GM12878 (cell line): ENCODE results near the gene EPB41L2. TPM values are rescaled to one million over a fixed set of nuclear protein-coding genes. Genes with fewer than 3 reads are reported as not detected.

ENCODE experiments used
- ATAC-seq: fragments of 200-7000 bp; cut with Tn5 transposase; 3 replicates; pipeline ENCODE4 v1.9.1; 2020; ENCODE audit warnings: mild to moderate bottlenecking, moderate library complexity
- BruUV-seq: library from RNA; stranded (reverse); fragments of 400-500 nt; replicated peaks from 2 replicates; lab custom pipeline; 2021; lab: Mats Ljungman, UMichigan
- CTCF ChIA-PET: fragments of 300-600 bp; sonication (Branson Sonifier 250); formaldehyde crosslinking; extraction: SDS; loops from one replicate; lab custom pipeline; 2021; ENCODE audit warnings: inconsistent platforms; lab: Yijun Ruan, JAX
- POLR2A ChIA-PET: fragments of 350-600 bp; formaldehyde crosslinking; extraction: SDS; loops from one replicate; lab custom pipeline; 2021; ENCODE audit warnings: inconsistent platforms; lab: Charles Lee
- RAD21 ChIA-PET: fragments of 300-600 bp; sonication (Branson Sonifier 250); formaldehyde crosslinking; loops from one replicate; lab custom pipeline; 2023; ENCODE audit warnings: antibody characterized with exemption; ENCODE audit not compliant: unreplicated experiment; lab: Charles Lee
- SMC1A ChIA-PET: fragments of 300-600 bp; sonication (Branson Sonifier 250); formaldehyde crosslinking; loops from one replicate; lab custom pipeline; 2023; ENCODE audit not compliant: unreplicated experiment, uncharacterized antibody; lab: Charles Lee
- DNase-seq: peaks from one replicate; pipeline ENCODE4 v3.0.0-alpha.2; 2011; ENCODE audit warnings: low read depth, low spot score
- FAIRE-seq: peaks from 3 replicates; lab custom pipeline; 2011; peaks lifted over from hg19 to GRCh38; lab: Jason Lieb, UNC
- H2AFZ ChIP-seq: 2 replicates; pipeline ENCODE4 v1.6.0; 2011; ENCODE audit warnings: low read depth, low read length, control low read depth; ENCODE audit not compliant: control insufficient read depth
- H3K27ac ChIP-seq: 2 replicates; pipeline ENCODE4 v1.5.1; 2011; ENCODE audit warnings: control low read depth; ENCODE audit not compliant: control insufficient read depth, insufficient read depth
- H3K27me3 ChIP-seq, 2 experiments: replicated peaks in 1 of 2; 2 replicates each; pipeline versions ENCODE4 v1.6.0 to v1.6.1; 2011; ENCODE audit warnings: low read length in 1 of 2; ENCODE audit not compliant: control insufficient read depth in 2 of 2, insufficient read depth in 2 of 2
- H3K36me3 ChIP-seq, 2 experiments: 2 replicates each; pipeline ENCODE4 v1.5.1; 2011; ENCODE audit warnings: low read length in 1 of 2; ENCODE audit not compliant: control insufficient read depth in 2 of 2, insufficient read depth in 2 of 2
- H3K4me1 ChIP-seq: 2 replicates; pipeline ENCODE4 v1.6.1; 2011; ENCODE audit warnings: mild to moderate bottlenecking, low read length, moderate library complexity, mixed read lengths; ENCODE audit not compliant: control insufficient read depth, insufficient read depth
- H3K4me2 ChIP-seq: 2 replicates; pipeline ENCODE4 v1.6.0; 2011; ENCODE audit warnings: control low read depth; ENCODE audit not compliant: control insufficient read depth, insufficient read depth
- H3K4me3 ChIP-seq: fragments of 200-600 bp; sonication (generic); 2 replicates; pipeline ENCODE4 v1.5.1; 2016
- H3K79me2 ChIP-seq: 2 replicates; pipeline ENCODE4 v1.6.0; 2011; ENCODE audit warnings: low read length; ENCODE audit not compliant: control insufficient read depth, insufficient read depth
- H3K9ac ChIP-seq: 2 replicates; pipeline ENCODE4 v1.8.0; 2011; ENCODE audit warnings: low read length, control low read depth, mixed read lengths; ENCODE audit not compliant: control insufficient read depth, insufficient read depth
- H3K9me3 ChIP-seq: replicated peaks from 3 replicates; pipeline ENCODE4 v1.5.1; 2011; ENCODE audit warnings: mild to moderate bottlenecking, low read length; ENCODE audit not compliant: control insufficient read depth, insufficient read depth
- H4K20me1 ChIP-seq: 2 replicates; pipeline ENCODE4 v1.6.0; 2011; ENCODE audit not compliant: control insufficient read depth, insufficient read depth
- ASH2L ChIP-seq: fragments of 300-600, 200-600 bp; sonication (generic); IDR thresholded peaks from 2 replicates; pipeline ENCODE4 v1.6.1; 2017; ENCODE audit warnings: low read depth, mild to moderate bottlenecking, borderline replicate concordance
- CEBPB ChIP-seq, 2 experiments: fragments of 150-350 bp in 1 of 2; IDR thresholded peaks; 2 replicates each; pipeline ENCODE4 v1.6.1; 2012 to 2014; ENCODE audit warnings: low read depth in 2 of 2, low read length in 2 of 2, borderline replicate concordance in 1 of 2, inconsistent platforms in 1 of 2
- E2F8 ChIP-seq: fragments of 450-650 bp; IDR thresholded peaks from 2 replicates; pipeline ENCODE4 v1.6.1; 2018; ENCODE audit warnings: mild to moderate bottlenecking, low read depth, moderate library complexity; ENCODE audit not compliant: partially characterized antibody
- E4F1 ChIP-seq: fragments of 450-650 bp; IDR thresholded peaks from 2 replicates; pipeline ENCODE4 v1.6.1; 2018; ENCODE audit warnings: borderline replicate concordance, mild to moderate bottlenecking; ENCODE audit not compliant: partially characterized antibody
- PBX3 ChIP-seq: IDR thresholded peaks from 2 replicates; pipeline ENCODE4 v1.6.1; 2011; ENCODE audit warnings: mild to moderate bottlenecking, low read depth, low read length, moderate library complexity; ENCODE audit not compliant: insufficient replicate concordance
- RFX5 ChIP-seq: IDR thresholded peaks from 2 replicates; pipeline ENCODE4 v1.6.1; 2011; ENCODE audit warnings: low read depth, low read length, improper control_type of control experiment
- SKIL ChIP-seq: fragments of 450-650 bp; IDR thresholded peaks from 2 replicates; pipeline ENCODE4 v1.6.1; 2017; ENCODE audit warnings: mild to moderate bottlenecking, low read depth, inconsistent platforms; ENCODE audit not compliant: poor library complexity, severe bottlenecking
- WGBS: methylation state at CpG from one replicate; pipeline ENCODE4 v1.1.6; 2016; ENCODE audit warnings: low lambda C conversion rate; ENCODE audit not compliant: insufficient replicate concordance, insufficient coverage; ENCODE audit errors: missing lambda C conversion rate; 5-methylcytosine and 5-hydroxymethylcytosine counted together
- in situ Hi-C: fragments of 300-500 bp; cut with MboI; formaldehyde crosslinking; loops from 9 replicates; pipeline ENCODE4 v1.14.3; 2018; ENCODE audit warnings: mixed read lengths
- intact Hi-C: fragments of 100-400 bp; cut with micrococcal nuclease; formaldehyde crosslinking; loops from one replicate; pipeline ENCODE4 v1.14.2; 2022; ENCODE audit not compliant: unreplicated experiment
- polyA plus RNA-seq, 11 experiments: library from polyadenylated mRNA; depleted of rRNA in 4 of 11; unstranded in 6 of 11; stranded (reverse) in 5 of 11; fragments of >200 nt; fragmentation: Nextera tagmentation in 4 of 11; fragmentation: Illumina TruSeq in 1 of 11; extraction: Ambion mirVana in 4 of 11; extraction: Trizol in 1 of 11; gene quantifications; 1 replicate in 1 of 11; 2 replicates in 10 of 11; pipeline versions ENCODE4 v1.2.1 to v1.2.3, GENCODE V29; 2011 to 2016; ENCODE audit warnings: inconsistent platforms in 2 of 11, missing spikeins in 2 of 11, low read depth in 1 of 11
- total RNA-seq, 4 experiments: library from RNA; depleted of rRNA in 3 of 4; stranded (reverse); fragments of >200 nt in 3 of 4; fragmentation: Illumina TruSeq in 1 of 4; extraction: Trizol in 1 of 4; gene quantifications; 2 replicates each; pipeline versions ENCODE4 v1.2.1 to v1.2.3, GENCODE V29; 2013 to 2021

The EPB41L2 gene
- total and polyA plus RNA-seq, 10 of the 15 experiments (the other 5 are each of a cell fraction or from before 2014, with no cell fraction given) = 7.4 to 41.6 (median 19.0) TPM

- TF ChIP-seq E4F1 (no peak), ASH2L (no peak), PBX3 (no peak), RFX5 (no peak), CEBPB (IDR thresholded peaks at IDR 0.05; ENCODE audit: borderline replicate concordance in 1 of 2, low read depth in 2 of 2, low read length in 2 of 2) (no peak)
Measured at GRCh38 chr6:130958468-130958867, 104.6 kb downstream of the EPB41L2 start (continued).

- Histone ChIP-seq H3K9ac (no peak overlapping the region), H3K4me3 (no peak overlapping the region), H3K4me2 (no peak overlapping the region), H3K36me3 (no peaks in the 10 kb centered on the region; a peak in 2 of 4 replicates), H3K27me3 (no peaks in the 10 kb centered on the region), H3K79me2 (no peaks in the 10 kb centered on the region; the same call in 1 of the 2 replicates), H3K4me1 (no peaks in the 10 kb centered on the region), H3K27ac (no peak overlapping the region), H3K9me3 (no peaks in the 10 kb centered on the region), H4K20me1 (no peaks in the 10 kb centered on the region), H2AFZ (no peak overlapping the region)
- ChIA-PET CTCF (interaction anchor here (1.3 kb wide), 1 partner anchor 10 kb away, joined by 4 read pairs; no protein-coding TSS in a partner anchor), POLR2A (no interaction called here), RAD21 (no interaction called here), SMC1A (interaction anchor here (0.9 kb wide), 1 partner anchor 60 kb away, joined by 3 read pairs; no protein-coding TSS in a partner anchor)
- BruUV-seq = no TSS peak
- in situ Hi-C loops (no loop called here), intact Hi-C loops (no loop called here)
- ATAC-seq = no peak
- DNase-seq = no peak
- FAIRE-seq = no peak
- whole genome bisulfite sequencing = 100% methylated on average over 2 of the region's 2 CpGs
- TF ChIP-seq SKIL = no peak
- TF ChIP-seq E2F8 = no peak
Measured at GRCh38 chr6:130955755-130956154, 107.3 kb downstream of the EPB41L2 start.
